HepG2 (cell line): ENCODE data around the gene POLR2H. TPM values are rescaled to one million over a fixed set of nuclear protein-coding genes. Genes with fewer than 3 reads are reported as not detected.

Source experiments
- ATAC-seq: fragments of 200-7000 bp; cut with Tn5 transposase; 3 replicates; pipeline ENCODE4 v1.9.1; 2020; ENCODE audit warnings: mild to moderate bottlenecking, moderate library complexity
- BruUV-seq: library from RNA; stranded (reverse); fragments of 400-500 nt; replicated peaks from 2 replicates; lab custom pipeline; 2021; lab: Mats Ljungman, UMichigan
- CTCF ChIA-PET: fragments of 300-600 bp; formaldehyde crosslinking; extraction: SDS; loops from one replicate; lab custom pipeline; 2021; ENCODE audit warnings: low total read pairs, inconsistent platforms, low intra/inter-chr PET ratio; lab: Yijun Ruan, JAX
- POLR2A ChIA-PET: fragments of 350-600 bp; sonication (Branson Sonifier 250); formaldehyde crosslinking; loops from one replicate; lab custom pipeline; 2020; ENCODE audit warnings: antibody characterized with exemption, inconsistent platforms; lab: Yijun Ruan, JAX
- DNase-seq: peaks from one replicate; pipeline ENCODE4 v3.0.0-alpha.2; 2015; ENCODE audit warnings: low spot score
- FAIRE-seq: peaks from 3 replicates; lab custom pipeline; 2011; peaks lifted over from hg19 to GRCh38; lab: Jason Lieb, UNC
- H2AFZ ChIP-seq: one replicate; pipeline ENCODE4 v1.6.1; 2011; ENCODE audit warnings: low read length, inconsistent platforms
- H3K27ac ChIP-seq: fragments of 300-600 bp; 3 replicates; pipeline ENCODE4 v1.8.0; 2011; ENCODE audit warnings: mixed run types, mild to moderate bottlenecking, mixed read lengths, low read length, inconsistent platforms; ENCODE audit not compliant: insufficient read depth; ENCODE audit errors: extremely low read length
- H3K27me3 ChIP-seq, 2 experiments: fragments of 200-600 bp in 1 of 2; 2 replicates in 1 of 2; 3 replicates in 1 of 2; pipeline versions ENCODE4 v1.6.0 to v1.8.0; 2011; ENCODE audit warnings: low read length in 2 of 2, mild to moderate bottlenecking in 2 of 2, moderate library complexity in 2 of 2, inconsistent platforms in 1 of 2; ENCODE audit not compliant: insufficient read depth in 2 of 2, control insufficient read depth in 1 of 2
- H3K36me3 ChIP-seq, 2 experiments: fragments of 200-600 bp in 1 of 2; replicated peaks in 1 of 2; 2 replicates in 1 of 2; 3 replicates in 1 of 2; pipeline versions ENCODE4 v1.5.1 to v1.8.0; 2011; ENCODE audit warnings: low read length in 2 of 2, inconsistent platforms in 1 of 2; ENCODE audit not compliant: insufficient read depth in 2 of 2, control insufficient read depth in 1 of 2
- H3K4me1 ChIP-seq: 2 replicates; pipeline ENCODE4 v1.5.1; 2012; ENCODE audit warnings: low read length, inconsistent platforms; ENCODE audit not compliant: insufficient read depth
- H3K4me2 ChIP-seq: 2 replicates; pipeline ENCODE4 v1.6.0; 2011; ENCODE audit warnings: low read depth, low read length, inconsistent platforms
- H3K4me3 ChIP-seq, 3 experiments: fragments of 200-600 bp in 1 of 3; sonication (generic), shearing (Covaris generic) in 1 of 3; replicated peaks in 1 of 3; 2 replicates each; pipeline ENCODE4 v1.5.1; 2011 to 2016; ENCODE audit warnings: low read length in 3 of 3, inconsistent platforms in 2 of 3, low read depth in 2 of 3, mild to moderate bottlenecking in 2 of 3, control low read depth in 1 of 3, mixed read lengths in 1 of 3; ENCODE audit not compliant: insufficient read depth in 1 of 3
- H3K79me2 ChIP-seq: one replicate; pipeline ENCODE4 v1.6.1; 2011; ENCODE audit warnings: low read length, inconsistent platforms; ENCODE audit not compliant: insufficient read depth
- H3K9ac ChIP-seq: 2 replicates; pipeline ENCODE4 v1.6.0; 2011; ENCODE audit warnings: mild to moderate bottlenecking, low read depth, low read length, inconsistent platforms; ENCODE audit not compliant: insufficient read depth
- H3K9me3 ChIP-seq: 2 replicates; pipeline ENCODE4 v1.5.1; 2012; ENCODE audit warnings: mild to moderate bottlenecking, low read length
- H4K20me1 ChIP-seq: 2 replicates; pipeline ENCODE4 v1.6.0; 2011; ENCODE audit warnings: inconsistent platforms, mild to moderate bottlenecking, low read length, moderate library complexity; ENCODE audit not compliant: insufficient read depth
- GFI1 ChIP-seq: sonication (generic); formaldehyde crosslinking; IDR thresholded peaks from 2 replicates; pipeline ENCODE4 v1.5.0; 2020; ENCODE audit warnings: missing genetic modification reagents, mild to moderate bottlenecking, borderline replicate concordance
- HHEX ChIP-seq: IDR thresholded peaks from 2 replicates; pipeline ENCODE4 v1.6.1; 2016; ENCODE audit warnings: control low read depth
- NKX3-1 ChIP-seq: sonication (generic); formaldehyde crosslinking; IDR thresholded peaks from 2 replicates; pipeline ENCODE4 v1.5.0; 2020; ENCODE audit warnings: missing genetic modification reagents
- PAX8 ChIP-seq: sonication (generic); formaldehyde crosslinking; IDR thresholded peaks from 2 replicates; pipeline ENCODE4 v1.8.0; 2022; ENCODE audit warnings: mild to moderate bottlenecking, missing genetic modification reagents, borderline replicate concordance
- ZFP36 ChIP-seq: fragments of 150-350 bp; IDR thresholded peaks from 2 replicates; pipeline ENCODE4 v1.6.1; 2018; ENCODE audit warnings: borderline replicate concordance, low read length, low read depth; ENCODE audit not compliant: partially characterized antibody
- ZNF672 ChIP-seq: sonication (generic); formaldehyde crosslinking; IDR thresholded peaks from 2 replicates; pipeline ENCODE4 v1.8.1; 2022; ENCODE audit warnings: missing genetic modification reagents
- ZNF788 ChIP-seq: sonication (generic); formaldehyde crosslinking; IDR thresholded peaks from 2 replicates; pipeline ENCODE4 v1.5.0; 2020; ENCODE audit warnings: mild to moderate bottlenecking, missing genetic modification reagents, borderline replicate concordance
- WGBS: methylation state at CpG from one replicate; pipeline ENCODE4 v1.1.6; 2017; ENCODE audit warnings: low lambda C conversion rate; 5-methylcytosine and 5-hydroxymethylcytosine counted together
- in situ Hi-C: cut with HindIII; loops from 2 replicates; pipeline ENCODE4 v1.10.0; 2017; ENCODE audit warnings: low pct_unique_long_range_greater_than_20kb; ENCODE audit not compliant: extremely low pct_ligation_motif_present
- intact Hi-C: fragments of 100-400 bp; cut with micrococcal nuclease; formaldehyde crosslinking; loops from one replicate; pipeline ENCODE4 v1.10.0; 2022; ENCODE audit not compliant: unreplicated experiment
- polyA plus RNA-seq, 8 experiments: library from polyadenylated mRNA; depleted of rRNA in 3 of 8; stranded (reverse) in 7 of 8; unstranded in 1 of 8; fragments of >200 nt; fragmentation: Illumina TruSeq in 4 of 8; extraction: Trizol in 4 of 8; gene quantifications; 2 replicates each; pipeline versions ENCODE4 v1.2.1 to v1.2.3, GENCODE V29; 2011 to 2016; ENCODE audit warnings: low read depth in 4 of 8, missing spikeins in 1 of 8, mixed read lengths in 1 of 8; ENCODE audit not compliant: insufficient read depth in 1 of 8
- total RNA-seq, 5 experiments: library from RNA; depleted of rRNA; stranded (reverse); fragments of >200 nt; fragmentation: Illumina TruSeq; extraction: Trizol; gene quantifications; 2 replicates each; pipeline ENCODE4 v1.2.3, GENCODE V29; 2016; ENCODE audit warnings: low read depth in 1 of 5
- TF ChIP-seq, protein P1 (sequence below): sonication (generic); formaldehyde crosslinking; IDR thresholded peaks from 2 replicates; pipeline ENCODE4 v1.5.1; 2020; ENCODE audit warnings: missing genetic modification reagents, mild to moderate bottlenecking, borderline replicate concordance

The POLR2H gene
- total and polyA plus RNA-seq, 2 of the 13 experiments (the other 11 are each of a cell fraction or from before 2014, with no cell fraction given) = 118 to 194 TPM

DNA sequence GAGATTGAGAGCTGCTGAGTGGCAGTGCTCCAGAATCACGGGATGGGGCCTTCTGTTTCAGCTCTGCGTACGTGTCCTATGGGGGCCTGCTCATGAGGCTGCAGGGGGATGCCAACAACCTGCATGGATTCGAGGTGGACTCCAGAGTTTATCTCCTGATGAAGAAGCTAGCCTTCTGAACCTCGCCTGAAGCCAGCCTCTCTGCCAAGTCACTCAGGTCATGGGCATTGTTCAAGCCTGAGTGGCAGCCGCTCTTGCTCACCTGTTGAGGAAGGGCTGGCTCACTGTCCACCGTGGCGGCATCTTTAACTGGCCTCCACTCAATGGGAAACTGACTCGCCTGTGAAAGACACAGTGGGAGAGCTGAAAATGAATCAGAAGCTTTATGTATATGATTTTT lies 6.6 kb downstream of the POLR2H start:
- WGBS = 98% methylated on average over 4 of the region's 9 CpGs
- DNase-seq (no peak), ATAC-seq (no peak), FAIRE-seq (no peak)
- Histone ChIP-seq H4K20me1 (peaks cover 17% of the 10 kb centered on the region), H3K9me3 (no peaks in the 10 kb centered on the region), H3K4me1 (peaks cover 52% of the 10 kb centered on the region), H3K27ac (no peak overlapping the region), H3K36me3 (peaks cover 19 to 40% of the 10 kb centered on the region in 2 experiments), H2AFZ (no peak overlapping the region), H3K27me3 (no peaks in the 10 kb centered on the region; a peak in 1 of 5 replicates), H3K4me3 (no peak overlapping the region), H3K4me2 (no peak overlapping the region), H3K9ac (no peak overlapping the region), H3K79me2 (peaks cover 17% of the 10 kb centered on the region)
- intact Hi-C loops = no loop called here
- ChIA-PET CTCF (no interaction called here), POLR2A (interaction anchor here (0.8 to 3.0 kb wide), 3 partner anchors 8 to 11 kb away, joined by 3 to 13 read pairs (median 7); no protein-coding TSS in a partner anchor)
- in situ Hi-C loops = no loop called here
- BruUV-seq = no TSS peak
- TF ChIP-seq ZNF672 (CRISPR knock-in tag) (no peak), ZFP36 (no peak), PAX8 (no peak), GFI1 (no peak), ZNF788 (no peak), NKX3-1 (no peak), HHEX (CRISPR knock-in tag) (no peak)
- TF ChIP-seq, protein P1, sequence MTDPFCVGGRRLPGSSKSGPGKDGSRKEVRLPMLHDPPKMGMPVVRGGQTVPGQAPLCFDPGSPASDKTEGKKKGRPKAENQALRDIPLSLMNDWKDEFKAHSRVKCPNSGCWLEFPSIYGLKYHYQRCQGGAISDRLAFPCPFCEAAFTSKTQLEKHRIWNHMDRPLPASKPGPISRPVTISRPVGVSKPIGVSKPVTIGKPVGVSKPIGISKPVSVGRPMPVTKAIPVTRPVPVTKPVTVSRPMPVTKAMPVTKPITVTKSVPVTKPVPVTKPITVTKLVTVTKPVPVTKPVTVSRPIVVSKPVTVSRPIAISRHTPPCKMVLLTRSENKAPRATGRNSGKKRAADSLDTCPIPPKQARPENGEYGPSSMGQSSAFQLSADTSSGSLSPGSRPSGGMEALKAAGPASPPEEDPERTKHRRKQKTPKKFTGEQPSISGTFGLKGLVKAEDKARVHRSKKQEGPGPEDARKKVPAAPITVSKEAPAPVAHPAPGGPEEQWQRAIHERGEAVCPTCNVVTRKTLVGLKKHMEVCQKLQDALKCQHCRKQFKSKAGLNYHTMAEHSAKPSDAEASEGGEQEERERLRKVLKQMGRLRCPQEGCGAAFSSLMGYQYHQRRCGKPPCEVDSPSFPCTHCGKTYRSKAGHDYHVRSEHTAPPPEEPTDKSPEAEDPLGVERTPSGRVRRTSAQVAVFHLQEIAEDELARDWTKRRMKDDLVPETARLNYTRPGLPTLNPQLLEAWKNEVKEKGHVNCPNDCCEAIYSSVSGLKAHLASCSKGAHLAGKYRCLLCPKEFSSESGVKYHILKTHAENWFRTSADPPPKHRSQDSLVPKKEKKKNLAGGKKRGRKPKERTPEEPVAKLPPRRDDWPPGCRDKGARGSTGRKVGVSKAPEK (CRISPR knock-in tag) = no peak
